ENCODE measurements around the gene SLC36A3. TPM values are rescaled to one million over a fixed set of nuclear protein-coding genes. Genes with fewer than 3 reads are reported as not detected.

The SLC36A3 gene
- total and polyA plus RNA-seq, 4 donors: not detected

DNA sequence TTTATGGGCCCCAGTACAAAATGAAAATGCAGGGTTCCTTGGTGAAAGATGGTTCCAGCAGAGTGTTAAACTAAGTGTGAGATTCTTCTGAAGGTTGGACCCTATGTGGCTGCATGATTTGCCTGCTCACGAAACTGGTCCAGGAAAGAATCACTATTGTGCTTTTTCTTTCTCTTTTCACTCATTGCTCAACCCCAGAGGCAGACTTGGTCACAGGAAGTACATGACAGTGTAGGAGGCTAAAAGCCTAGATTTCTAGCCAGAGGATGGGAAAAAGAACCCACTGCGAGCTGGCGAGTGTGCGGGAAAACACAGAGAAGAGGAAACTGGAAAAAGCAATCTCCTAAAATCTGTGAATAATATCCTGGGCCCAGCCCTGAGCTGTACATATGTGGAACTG is 25.2 kb upstream of the SLC36A3 start:
- no peak for DNase-seq
- TF ChIP-seq, protein P1, sequence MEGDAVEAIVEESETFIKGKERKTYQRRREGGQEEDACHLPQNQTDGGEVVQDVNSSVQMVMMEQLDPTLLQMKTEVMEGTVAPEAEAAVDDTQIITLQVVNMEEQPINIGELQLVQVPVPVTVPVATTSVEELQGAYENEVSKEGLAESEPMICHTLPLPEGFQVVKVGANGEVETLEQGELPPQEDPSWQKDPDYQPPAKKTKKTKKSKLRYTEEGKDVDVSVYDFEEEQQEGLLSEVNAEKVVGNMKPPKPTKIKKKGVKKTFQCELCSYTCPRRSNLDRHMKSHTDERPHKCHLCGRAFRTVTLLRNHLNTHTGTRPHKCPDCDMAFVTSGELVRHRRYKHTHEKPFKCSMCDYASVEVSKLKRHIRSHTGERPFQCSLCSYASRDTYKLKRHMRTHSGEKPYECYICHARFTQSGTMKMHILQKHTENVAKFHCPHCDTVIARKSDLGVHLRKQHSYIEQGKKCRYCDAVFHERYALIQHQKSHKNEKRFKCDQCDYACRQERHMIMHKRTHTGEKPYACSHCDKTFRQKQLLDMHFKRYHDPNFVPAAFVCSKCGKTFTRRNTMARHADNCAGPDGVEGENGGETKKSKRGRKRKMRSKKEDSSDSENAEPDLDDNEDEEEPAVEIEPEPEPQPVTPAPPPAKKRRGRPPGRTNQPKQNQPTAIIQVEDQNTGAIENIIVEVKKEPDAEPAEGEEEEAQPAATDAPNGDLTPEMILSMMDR (IDR thresholded peaks at IDR 0.05; ENCODE audit: control extremely low read depth, extremely low read depth): no peak
- WGBS, 2 donors: 64 to 70% methylated on average over 4 of the region's 4 CpGs
- H3K36me3 ChIP-seq (ENCODE audit: control insufficient read depth in 4 of 4, insufficient read depth in 4 of 4, low read length in 4 of 4): no peaks in the 10 kb centered on the region
- no peaks in the 10 kb centered on the region for H3K9me3 ChIP-seq (ENCODE audit: control insufficient read depth in 4 of 4, insufficient read depth in 3 of 4, low read length in 3 of 4)
- no peak overlapping the region for H3K9ac ChIP-seq (ENCODE audit: insufficient read depth in 1 of 2, low read length in 2 of 2)
- H3K27ac ChIP-seq (ENCODE audit: low read depth in 1 of 2, low read length in 1 of 2): no peak overlapping the region
- H3K4me3 ChIP-seq: no peak overlapping the region
- ATAC-seq (ENCODE audit: insufficient read depth, low FRiP score): no peak
- H3K4me1 ChIP-seq (ENCODE audit: control insufficient read depth in 5 of 5, insufficient read depth in 5 of 5, low read length in 5 of 5): no peaks in the 10 kb centered on the region
- H3K27me3 ChIP-seq (ENCODE audit: control insufficient read depth in 3 of 3, insufficient read depth in 3 of 3, low read length in 2 of 3): no peaks in the 10 kb centered on the region

DNA sequence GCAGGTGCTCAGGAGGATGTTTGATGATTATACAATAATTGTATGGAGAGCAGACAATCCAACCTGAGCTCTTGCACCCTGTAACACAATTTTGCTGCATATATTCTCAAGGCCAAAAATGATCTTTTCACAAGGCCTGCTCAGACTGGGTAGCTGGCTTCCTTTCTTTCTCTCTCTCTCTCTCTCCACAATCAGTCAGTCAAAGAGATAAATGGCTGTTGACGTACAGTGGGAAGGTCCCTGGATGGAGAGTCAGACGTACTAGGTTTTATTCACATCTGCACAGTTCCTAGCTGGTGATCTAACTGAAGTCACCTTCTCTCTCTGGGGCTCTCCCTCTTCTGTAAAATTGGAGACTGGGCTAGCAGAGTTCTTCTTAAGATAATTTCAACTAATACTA is 24.0 kb upstream of the SLC36A3 start:
- DNase-seq: no peak
- TF ChIP-seq, protein P1 (IDR thresholded peaks at IDR 0.05; ENCODE audit: control extremely low read depth, extremely low read depth): no peak
- WGBS, 2 donors: 64 to 74% methylated on average over 2 of the region's 2 CpGs

DNA sequence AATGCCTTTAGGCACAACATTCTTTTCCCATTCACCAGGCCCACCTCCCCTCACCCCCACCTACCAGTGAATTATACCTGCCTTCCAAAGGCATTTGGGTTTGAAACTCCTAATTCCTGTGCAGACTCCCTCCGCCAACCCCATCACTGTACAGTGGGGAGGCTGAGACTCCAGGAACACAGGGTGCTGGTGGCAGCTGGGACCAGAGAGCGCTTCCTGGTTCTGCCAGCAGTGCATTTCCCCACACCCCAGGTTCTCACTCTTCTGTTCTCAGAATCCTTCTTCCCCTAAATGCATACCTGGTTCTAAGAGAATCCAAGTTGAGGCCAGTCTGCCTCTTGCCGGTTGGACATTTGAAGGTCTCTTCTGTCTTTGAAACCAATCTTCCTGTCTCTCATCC is 22.7 kb upstream of the SLC36A3 start:
- Histone ChIP-seq H3K9me3 (ENCODE audit: control insufficient read depth in 4 of 4, insufficient read depth in 3 of 4, low read length in 3 of 4) (peaks cover 0 to 3% (median 0%) of the 10 kb centered on the region in 4 donors), H3K27ac (ENCODE audit: low read depth in 1 of 2, low read length in 1 of 2) (no peak overlapping the region), H3K27me3 (ENCODE audit: control insufficient read depth in 3 of 3, insufficient read depth in 3 of 3, low read length in 2 of 3) (no peaks in the 10 kb centered on the region), H3K9ac (ENCODE audit: insufficient read depth in 1 of 2, low read length in 2 of 2) (no peak overlapping the region), H3K36me3 (ENCODE audit: control insufficient read depth in 4 of 4, insufficient read depth in 4 of 4, low read length in 4 of 4) (no peaks in the 10 kb centered on the region), H3K4me1 (ENCODE audit: control insufficient read depth in 5 of 5, insufficient read depth in 5 of 5, low read length in 5 of 5) (no peaks in the 10 kb centered on the region), H3K4me3 (no peak overlapping the region)
- no peak for DNase-seq
- TF ChIP-seq, protein P1 (IDR thresholded peaks at IDR 0.05; ENCODE audit: control extremely low read depth, extremely low read depth): no peak
- no peak for ATAC-seq (ENCODE audit: insufficient read depth, low FRiP score)
- 85 to 92% methylated on average over 3 of the region's 3 CpGs for WGBS, 2 donors

More for the DNA sequence above, 24.0 kb upstream of the SLC36A3 start:
- no peak overlapping the region for H3K4me3 ChIP-seq
- H3K9me3 ChIP-seq (ENCODE audit: control insufficient read depth in 4 of 4, insufficient read depth in 3 of 4, low read length in 3 of 4): no peaks in the 10 kb centered on the region
- ATAC-seq (ENCODE audit: insufficient read depth, low FRiP score): no peak
- H3K27me3 ChIP-seq (ENCODE audit: control insufficient read depth in 3 of 3, insufficient read depth in 3 of 3, low read length in 2 of 3): no peaks in the 10 kb centered on the region
- no peak overlapping the region for H3K27ac ChIP-seq (ENCODE audit: low read depth in 1 of 2, low read length in 1 of 2)
- H3K9ac ChIP-seq (ENCODE audit: insufficient read depth in 1 of 2, low read length in 2 of 2): no peak overlapping the region
- H3K4me1 ChIP-seq (ENCODE audit: control insufficient read depth in 5 of 5, insufficient read depth in 5 of 5, low read length in 5 of 5): no peaks in the 10 kb centered on the region
- H3K36me3 ChIP-seq (ENCODE audit: control insufficient read depth in 4 of 4, insufficient read depth in 4 of 4, low read length in 4 of 4): no peaks in the 10 kb centered on the region

DNA sequence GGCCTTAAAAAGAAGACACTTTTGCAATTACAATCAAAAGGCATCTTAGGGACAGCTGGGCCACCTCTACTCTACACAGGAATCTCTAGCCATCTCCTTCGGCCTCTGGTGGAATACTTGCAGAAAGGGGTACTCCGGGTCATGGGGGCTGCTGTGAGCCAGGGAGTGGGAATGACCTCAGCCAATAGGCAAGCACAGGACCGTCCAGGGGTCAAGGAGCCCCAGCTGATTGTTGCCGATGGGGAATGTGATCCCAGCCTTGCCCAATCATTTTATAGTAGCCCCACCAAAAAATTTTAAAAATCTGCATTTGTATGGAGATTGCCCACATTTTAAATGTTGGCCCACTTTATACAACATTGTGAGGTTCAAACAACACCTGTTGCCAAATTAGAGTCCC is 16.9 kb upstream of the SLC36A3 start:
- Histone ChIP-seq H3K27me3 (ENCODE audit: control insufficient read depth in 3 of 3, insufficient read depth in 3 of 3, low read length in 2 of 3) (no peaks in the 10 kb centered on the region), H3K9ac (ENCODE audit: insufficient read depth in 1 of 2, low read length in 2 of 2) (no peak overlapping the region), H3K9me3 (ENCODE audit: control insufficient read depth in 4 of 4, insufficient read depth in 3 of 4, low read length in 3 of 4) (peaks cover 0 to 3% (median 0%) of the 10 kb centered on the region in 4 donors), H3K4me3 (no peak overlapping the region), H3K36me3 (ENCODE audit: control insufficient read depth in 4 of 4, insufficient read depth in 4 of 4, low read length in 4 of 4) (no peaks in the 10 kb centered on the region), H3K4me1 (ENCODE audit: control insufficient read depth in 5 of 5, insufficient read depth in 5 of 5, low read length in 5 of 5) (peaks cover 0 to 5% (median 0%) of the 10 kb centered on the region in 5 donors), H3K27ac (ENCODE audit: low read depth in 1 of 2, low read length in 1 of 2) (no peak overlapping the region)
- ATAC-seq (ENCODE audit: insufficient read depth, low FRiP score): no peak
- WGBS, 2 donors: 86 to 90% methylated on average over 4 of the region's 4 CpGs
- DNase-seq: no peak
- TF ChIP-seq, protein P1 (IDR thresholded peaks at IDR 0.05; ENCODE audit: control extremely low read depth, extremely low read depth): no peak
